Adipose tissue (tissue), 3 donors: ENCODE measurements around the gene FEZF2. TPM values are rescaled to one million over a fixed set of nuclear protein-coding genes. Genes with fewer than 3 reads are reported as not detected.

Source experiments
- H3K27ac ChIP-seq: one replicate; pipeline ENCODE4 v1.5.1; 2013; ENCODE audit warnings: low read depth, low read length
- WGBS, 3 donors: extraction: QIAGEN DNeasy Blood & Tissue Kit; methylation state at CpG; one replicate each; pipeline ENCODE4 v1.1.7; 2013; 5-methylcytosine and 5-hydroxymethylcytosine counted together
- polyA plus RNA-seq, 3 donors: library from polyadenylated mRNA; stranded (reverse); fragments of 200-250 nt; gene quantifications; one replicate each; pipeline ENCODE4 v1.2.3, GENCODE V29; 2013
- donor health status: healthy with polysubstance abuse.
- donor health status: Bipolar disorder and iron deficiency.
- donor health status: healthy.

FEZF2 gene
- not detected for polyA plus RNA-seq

DNA sequence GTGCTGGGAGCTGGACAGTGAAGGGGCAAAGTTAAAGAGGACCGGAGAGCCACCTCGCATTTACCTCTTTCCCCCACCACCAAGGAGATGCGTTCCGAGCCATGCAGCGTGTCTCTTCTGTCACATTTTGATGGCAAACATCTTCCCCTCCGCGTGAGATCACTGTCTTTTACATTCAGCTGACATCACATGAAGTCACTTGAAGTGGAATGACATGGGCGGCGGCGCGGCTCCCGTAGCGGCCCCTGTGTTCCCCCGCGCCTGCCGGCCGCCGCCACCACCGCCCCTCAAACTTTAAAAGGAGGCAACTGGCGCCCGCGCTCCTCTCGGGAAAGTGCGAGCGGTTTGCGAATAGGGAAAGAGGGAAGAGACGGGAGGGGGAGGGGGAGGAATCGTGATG is at the start of gene FEZF2:
TSS of gene FEZF2 (minus strand) at position 336 of the 400 bp plus-strand sequence. CDS start 682 bp downstream, outside the sequence.
- H3K27ac ChIP-seq, result no peak within 1 kb of the TSS
- WGBS, 3 donors, result 1 to 3% (median 2%) methylated on average over 28 of the region's 28 CpGs

DNA sequence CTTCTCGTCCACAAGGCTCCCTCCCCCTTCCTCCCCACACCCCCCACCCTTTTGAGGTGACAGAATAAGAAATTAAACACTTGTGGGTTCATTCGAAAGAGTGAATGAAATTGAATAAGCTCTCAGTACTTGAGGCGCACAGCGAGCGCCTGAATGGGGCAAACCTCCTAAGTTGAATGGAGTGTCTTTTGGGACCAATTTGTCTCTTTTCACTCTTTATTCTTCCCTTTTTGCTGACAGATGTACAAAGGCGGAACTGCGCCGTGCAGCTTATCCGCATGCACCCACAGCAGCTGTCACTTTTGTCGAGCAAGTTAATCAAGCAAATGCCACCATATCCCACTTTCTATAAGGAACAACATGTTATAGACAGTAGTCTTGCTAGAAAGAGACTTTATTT is 47.9 kb upstream of the FEZF2 start:
- WGBS, 3 donors, result 82 to 86% (median 83%) methylated on average over 10 of the region's 10 CpGs
- H3K27ac ChIP-seq, result no peak overlapping the region

DNA sequence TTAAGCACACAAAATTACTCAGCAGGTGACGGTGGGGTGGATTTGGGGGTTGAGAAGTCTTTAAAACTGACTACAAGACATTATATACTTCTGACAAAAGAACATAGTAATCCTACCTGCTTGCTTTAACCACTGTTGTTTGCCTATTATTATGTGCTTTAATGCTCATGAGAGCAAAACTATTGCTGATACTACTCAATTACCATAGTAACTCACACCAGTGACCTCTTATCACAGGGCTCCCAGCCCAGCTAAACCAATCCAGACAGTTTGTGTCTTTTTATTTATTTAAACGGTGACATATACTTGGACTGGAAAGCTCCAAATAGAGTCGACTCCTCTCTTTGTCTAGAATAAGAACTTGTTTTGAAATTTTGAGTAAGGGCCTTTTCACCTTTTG is 42.8 kb upstream of the FEZF2 start:
- H3K27ac ChIP-seq, result no peak overlapping the region
- WGBS, 3 donors, result 36 to 57% (median 51%) methylated on average over 3 of the region's 3 CpGs

DNA sequence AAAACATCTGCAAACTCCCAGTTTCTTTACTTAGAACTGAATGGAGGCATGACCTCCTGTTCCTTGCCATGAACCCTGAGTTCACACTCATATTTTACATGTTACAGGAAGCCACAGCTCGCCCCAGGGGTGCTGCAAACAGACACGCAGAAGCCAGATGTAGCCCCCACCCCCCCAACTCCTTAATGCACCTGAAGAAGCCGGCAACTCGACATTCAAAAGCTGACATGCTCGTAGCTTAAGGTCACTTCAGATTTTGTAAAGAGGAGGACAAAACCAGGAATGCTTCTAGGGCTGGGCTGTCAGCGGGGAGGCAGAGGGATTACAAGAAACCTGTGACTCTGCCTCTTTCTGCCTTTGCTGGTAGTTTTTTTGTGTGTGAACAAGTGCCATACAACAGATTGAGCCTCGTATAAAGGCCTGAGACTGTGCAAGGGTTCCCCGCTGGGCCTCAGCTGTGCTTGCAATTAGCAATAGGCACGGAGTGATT is 42.0 kb upstream of the FEZF2 start:
- 50 to 69% (median 56%) methylated on average over 9 of the region's 9 CpGs for WGBS, 3 donors
- H3K27ac ChIP-seq, result no peak overlapping the region

DNA sequence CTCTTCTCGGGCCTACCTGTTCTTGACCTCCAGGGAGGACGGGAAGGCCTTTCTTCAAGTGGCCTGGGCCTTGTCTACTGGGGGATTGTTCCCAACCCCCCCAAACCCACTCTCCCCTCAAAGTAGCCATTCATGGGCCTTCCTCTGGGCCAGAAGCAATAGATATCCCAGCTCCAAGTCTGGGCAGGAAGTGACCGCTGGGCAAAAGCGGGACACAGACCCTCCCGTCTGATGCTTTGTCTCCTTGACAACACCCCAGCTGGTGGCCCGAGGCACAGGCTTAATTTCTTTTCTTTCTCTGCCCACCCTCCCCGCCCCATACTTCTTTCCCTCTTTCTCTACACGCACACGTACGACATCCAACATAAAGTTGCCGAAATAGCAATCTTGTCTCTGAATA is 41.4 kb upstream of the FEZF2 start:
- WGBS, 3 donors, result 75 to 84% (median 84%) methylated on average over 11 of the region's 11 CpGs
- no peak overlapping the region for H3K27ac ChIP-seq

DNA sequence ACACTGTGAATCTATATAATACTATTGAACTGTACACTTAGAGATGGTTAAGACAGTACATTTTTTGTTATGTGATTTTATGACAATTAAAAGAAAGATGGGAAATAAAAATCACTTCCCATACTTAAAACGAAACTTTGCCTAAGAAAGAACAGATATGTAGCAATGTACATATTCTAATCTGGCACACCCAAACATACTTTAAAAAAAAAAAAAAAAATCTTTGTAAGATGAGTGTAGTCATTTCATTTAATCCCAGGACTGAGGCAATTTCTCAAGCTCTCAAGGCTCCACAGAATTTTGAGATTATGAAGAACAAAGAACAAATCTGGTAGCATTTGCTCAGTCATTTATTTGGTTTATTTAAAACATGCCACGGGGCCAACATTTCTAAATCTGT is 40.3 kb upstream of the FEZF2 start:
- WGBS, 3 donors, result 75 to 78% (median 76%) methylated on average over 2 of the region's 2 CpGs
- no peak overlapping the region for H3K27ac ChIP-seq

DNA sequence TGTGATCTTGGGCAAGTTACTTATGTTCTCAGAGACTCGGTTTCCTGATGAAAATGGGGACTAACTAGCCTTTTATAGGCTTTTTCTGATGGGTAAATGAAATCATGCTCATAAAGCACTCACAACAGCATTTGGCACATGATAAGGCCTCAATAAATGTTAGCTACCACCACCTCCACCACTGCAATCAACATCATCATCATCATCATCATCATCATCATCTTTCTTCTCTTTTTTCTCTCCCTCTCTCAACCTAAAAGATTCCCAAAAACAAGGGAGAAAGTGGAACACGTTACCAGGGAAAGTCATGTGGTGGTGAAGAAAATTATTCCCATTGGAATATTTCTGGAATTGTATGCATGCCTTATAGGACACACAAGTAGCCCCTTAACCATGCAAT is 33.6 kb upstream of the FEZF2 start:
- 75 to 79% (median 77%) methylated on average over 2 of the region's 2 CpGs for WGBS, 3 donors
- H3K27ac ChIP-seq, result no peak overlapping the region

DNA sequence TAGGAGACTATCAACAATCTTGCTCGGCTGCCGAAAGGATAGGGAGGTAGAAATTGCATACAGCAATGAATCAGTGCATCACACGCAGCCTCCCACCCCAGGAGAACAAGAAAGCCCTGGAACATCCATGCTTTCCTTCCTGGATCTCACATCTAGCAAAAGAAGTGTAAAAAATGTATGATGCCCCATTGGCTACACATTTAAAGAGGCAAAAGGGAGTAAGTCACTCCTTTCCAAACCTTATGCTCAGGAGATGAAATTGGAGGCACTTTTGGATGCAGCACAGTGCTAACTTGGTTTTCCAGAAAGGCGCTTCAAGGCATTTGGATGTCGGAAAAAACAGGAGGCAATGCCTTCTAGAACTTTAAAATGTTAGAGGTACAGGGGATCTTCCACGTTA is 32.2 kb upstream of the FEZF2 start:
- 84 to 86% (median 85%) methylated on average over 6 of the region's 6 CpGs for WGBS, 3 donors
- H3K27ac ChIP-seq, result no peak overlapping the region

DNA sequence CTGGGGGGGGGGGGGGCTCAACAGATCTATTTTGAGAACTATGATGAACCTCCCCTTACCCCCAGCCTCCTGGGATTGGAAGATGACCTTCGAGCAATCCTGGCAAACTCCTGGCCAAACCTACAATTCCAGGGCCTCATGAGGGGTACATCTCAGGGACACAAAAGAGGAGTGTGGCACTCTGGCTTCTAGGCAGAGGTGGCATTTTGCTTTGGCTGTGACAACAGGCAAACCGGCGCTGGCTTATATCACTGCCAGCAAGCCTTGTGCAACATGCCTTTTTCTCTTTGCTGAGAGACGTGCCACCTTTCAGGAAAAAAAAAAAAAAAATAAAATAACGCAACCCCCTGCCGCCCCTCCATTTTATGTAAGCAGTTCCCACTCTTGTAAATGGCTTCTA is 31.8 kb upstream of the FEZF2 start:
- 77 to 88% (median 85%) methylated on average over 6 of the region's 6 CpGs for WGBS, 3 donors
- H3K27ac ChIP-seq, result no peak overlapping the region

DNA sequence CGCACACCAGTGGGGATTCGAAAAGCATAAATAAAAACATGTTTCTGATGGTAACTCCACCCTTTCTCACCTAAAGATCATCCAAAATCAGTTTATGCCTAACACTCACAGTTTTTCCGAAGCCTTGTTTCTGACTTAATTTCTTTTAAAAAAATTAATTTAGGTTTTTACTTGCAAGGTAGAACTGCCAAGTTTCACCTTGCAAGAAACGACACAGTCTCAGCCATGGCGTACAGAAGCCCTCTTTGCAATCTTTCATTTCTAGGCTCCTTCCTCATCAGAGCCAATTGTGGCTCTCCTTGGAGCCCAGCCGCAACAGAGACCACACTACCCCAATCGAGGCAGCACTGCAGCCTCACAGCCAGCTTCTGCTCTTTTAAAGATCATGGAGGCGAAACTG is 31.0 kb upstream of the FEZF2 start:
- H3K27ac ChIP-seq, result no peak overlapping the region
- 83 to 87% (median 85%) methylated on average over 8 of the region's 8 CpGs for WGBS, 3 donors

DNA sequence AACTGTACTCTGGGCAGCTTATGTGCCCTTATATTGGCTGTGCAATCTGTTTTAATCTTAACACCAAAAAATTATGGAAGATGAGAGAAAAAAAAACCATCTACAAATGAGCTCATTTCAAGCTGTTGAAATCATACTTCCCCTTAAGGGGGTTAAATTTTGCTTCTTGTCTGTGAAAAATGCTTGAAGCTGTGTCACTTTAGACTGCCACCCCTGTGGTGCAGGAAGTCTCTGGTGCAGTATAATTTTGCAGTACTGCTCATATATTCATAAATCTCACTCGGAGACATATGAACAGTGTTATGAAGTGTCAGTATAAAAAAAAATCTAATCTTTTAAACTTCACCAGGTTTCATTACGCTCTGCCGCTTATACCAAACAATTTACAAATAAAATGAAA is 30.4 kb upstream of the FEZF2 start:
- WGBS, 3 donors, result 82 to 89% (median 84%) methylated on average over 3 of the region's 3 CpGs
- H3K27ac ChIP-seq, result no peak overlapping the region

DNA sequence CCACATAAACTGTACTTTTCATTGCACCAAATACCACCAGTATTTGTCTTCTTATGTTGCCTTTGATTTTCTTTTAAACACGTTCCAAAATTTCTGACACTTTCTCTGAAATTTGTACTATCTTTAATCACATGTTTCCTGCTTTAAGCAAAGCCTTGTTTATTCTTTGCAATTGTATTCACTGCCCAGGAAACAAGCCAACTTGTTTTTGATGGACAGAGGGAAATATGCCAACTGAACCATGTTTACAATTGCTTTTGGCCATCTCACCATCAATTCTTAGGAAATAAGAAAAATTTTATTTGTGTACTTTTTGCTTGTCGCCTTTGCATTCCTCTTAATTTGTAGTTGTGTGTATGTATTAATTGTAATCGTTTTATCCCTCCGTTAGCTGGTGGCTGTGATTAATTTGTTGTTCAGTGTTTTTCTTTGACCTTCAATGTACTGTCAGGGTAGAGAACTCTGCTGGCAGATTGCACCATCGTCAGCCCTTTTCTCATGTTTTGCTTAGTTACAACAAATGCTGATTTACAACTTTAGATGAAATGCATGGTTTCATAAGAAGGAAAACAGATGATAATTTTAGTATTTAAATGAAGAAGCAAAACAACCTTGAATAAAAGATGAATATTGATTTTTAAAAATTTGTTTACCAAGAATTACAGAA is 19.4 kb upstream of the FEZF2 start:
- WGBS, 3 donors, result 15 to 61% (median 42%) methylated on average over 5 of the region's 5 CpGs
- H3K27ac ChIP-seq, result no peak overlapping the region

DNA sequence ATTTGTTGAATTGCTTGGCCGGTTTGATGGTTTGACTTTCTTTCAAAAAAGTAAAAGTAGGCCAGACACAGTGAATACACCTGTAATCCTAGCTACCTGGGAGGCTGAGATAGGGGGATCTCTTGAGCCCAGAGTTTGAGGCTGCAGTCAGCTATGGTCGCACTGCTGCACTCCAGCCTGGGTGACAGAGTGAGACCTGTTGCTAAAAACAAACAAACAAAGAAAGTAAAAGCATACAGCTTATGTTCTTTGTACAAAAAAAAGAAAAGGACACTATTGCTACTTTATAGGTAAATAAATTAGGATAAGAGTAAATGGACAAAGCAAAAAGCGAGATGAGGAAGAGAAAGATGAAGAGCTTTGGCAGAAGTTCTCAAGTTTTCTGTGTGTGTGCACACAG is 13.9 kb upstream of the FEZF2 start:
- 81 to 83% (median 82%) methylated on average over 3 of the region's 3 CpGs for WGBS, 3 donors
- H3K27ac ChIP-seq, result no peak overlapping the region

DNA sequence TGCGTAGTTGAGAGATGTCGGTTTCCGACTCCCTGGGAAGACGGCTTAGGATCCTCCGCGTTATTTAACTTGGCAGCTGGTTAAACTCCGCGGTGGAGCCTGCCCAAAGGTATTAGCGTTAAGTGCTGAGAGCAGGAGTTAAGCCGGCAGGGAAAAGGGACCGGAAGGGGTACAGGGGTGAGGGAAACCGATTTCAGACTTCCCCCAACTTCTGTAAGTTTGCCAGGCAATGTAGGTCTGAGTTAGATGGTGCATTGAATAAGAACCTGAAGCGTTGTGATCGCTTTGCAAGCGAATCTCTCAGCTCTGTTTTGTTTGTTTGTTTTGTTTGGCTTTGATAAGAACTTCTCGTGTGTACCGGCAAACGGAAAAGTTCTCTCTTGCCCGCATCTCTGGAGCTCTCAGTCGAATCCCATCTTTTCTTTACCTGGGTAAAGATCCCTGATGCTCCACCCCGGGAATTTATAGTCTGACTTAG is 6.0 kb upstream of the FEZF2 start:
- no peak overlapping the region for H3K27ac ChIP-seq
- WGBS, 3 donors, result 2 to 6% (median 3%) methylated on average over 21 of the region's 21 CpGs

DNA sequence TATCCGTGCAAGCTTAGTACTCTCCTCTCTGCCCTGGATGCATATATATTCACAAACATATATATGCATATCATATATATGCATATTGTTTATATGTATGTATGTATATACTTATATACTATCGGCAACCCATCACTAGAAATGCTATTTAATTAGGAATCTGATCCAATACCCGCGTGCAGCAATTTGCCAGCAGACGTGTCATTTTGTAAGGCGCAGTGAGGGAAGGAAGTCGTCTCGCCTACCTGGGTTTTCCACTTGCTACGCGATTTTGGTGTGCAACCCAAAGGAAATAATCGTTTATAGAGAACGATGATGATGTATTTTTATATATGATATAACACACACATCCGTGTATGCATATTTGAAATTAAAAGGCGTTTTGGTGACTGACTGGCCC is 5.6 kb upstream of the FEZF2 start:
- H3K27ac ChIP-seq, result no peak overlapping the region
- 5 to 7% (median 6%) methylated on average over 14 of the region's 14 CpGs for WGBS, 3 donors

DNA sequence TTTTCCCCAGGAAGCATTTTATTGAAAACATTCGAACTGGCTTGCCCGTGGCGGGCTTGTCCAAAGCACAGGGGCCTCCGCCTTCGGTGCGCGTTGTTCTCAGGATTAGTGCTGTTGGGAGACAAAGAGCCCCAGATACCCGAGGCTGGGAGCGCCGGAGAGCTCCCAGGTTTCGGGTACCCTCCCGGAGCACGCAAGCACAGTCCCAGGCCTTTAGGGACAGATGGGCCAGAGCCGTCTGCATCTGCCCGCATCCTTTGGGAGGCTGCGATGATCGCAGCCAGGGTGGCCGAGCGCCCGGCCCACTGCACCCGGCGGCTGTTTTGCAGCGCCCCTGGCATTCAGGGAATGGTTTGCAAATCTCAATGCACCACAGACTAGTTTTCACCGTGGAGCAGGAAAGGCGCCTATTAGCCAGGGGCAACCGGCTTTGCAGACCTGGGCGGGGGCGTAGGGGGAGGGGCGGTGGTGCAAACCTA is 5.0 kb upstream of the FEZF2 start:
- no peak overlapping the region for H3K27ac ChIP-seq
- WGBS, 3 donors, result 5 to 6% (median 5%) methylated on average over 29 of the region's 29 CpGs

DNA sequence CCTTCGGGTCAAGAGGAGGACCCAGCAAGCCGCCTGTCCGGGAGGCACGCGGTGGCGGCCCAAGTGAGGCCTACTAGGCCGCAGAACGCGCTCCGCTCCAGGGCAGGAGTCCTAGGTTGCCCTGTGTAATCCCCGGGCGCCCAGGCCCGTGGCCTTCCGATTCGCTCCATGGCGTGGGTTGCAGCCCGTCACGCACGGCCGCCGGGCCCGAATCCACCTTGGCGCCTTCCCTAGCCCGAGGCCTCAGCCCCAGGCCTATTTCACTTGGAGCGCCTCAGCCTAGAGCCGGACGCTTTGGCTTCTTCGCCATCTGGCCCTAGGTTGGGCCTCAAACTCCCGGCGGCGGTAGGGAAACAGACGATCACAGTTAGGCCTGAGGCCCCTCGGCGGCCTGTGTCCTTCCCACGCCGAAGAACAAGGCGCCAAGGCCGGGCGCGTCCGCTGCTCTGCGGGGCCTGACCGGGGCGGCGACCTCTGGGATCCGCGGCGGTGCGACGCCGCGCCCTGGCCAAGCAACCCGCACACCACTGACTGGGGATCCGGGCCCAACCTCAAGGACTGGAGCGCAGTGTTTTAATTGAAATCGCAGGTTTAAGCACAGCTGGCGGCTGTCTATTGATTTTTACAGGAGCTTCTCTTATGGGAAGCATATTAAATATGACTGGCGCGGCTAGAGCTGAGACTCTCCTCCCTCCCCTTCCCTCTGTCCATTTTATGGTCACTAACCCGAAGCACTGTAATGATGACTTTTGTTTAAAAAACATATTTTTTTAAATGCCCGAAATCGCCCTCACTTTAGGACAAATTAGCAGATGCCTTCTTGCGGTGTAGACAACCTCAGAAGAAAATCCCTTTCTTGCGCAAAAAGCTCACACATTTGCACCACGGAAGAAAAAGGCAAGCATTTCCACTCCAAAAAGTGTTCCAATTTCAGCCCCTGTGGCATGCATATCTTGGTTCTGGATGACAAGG is 3.8 kb upstream of the FEZF2 start:
- H3K27ac ChIP-seq, result no peak overlapping the region
- WGBS, 3 donors, result 18 to 19% (median 18%) methylated on average over 63 to 65 of the region's 65 CpGs

DNA sequence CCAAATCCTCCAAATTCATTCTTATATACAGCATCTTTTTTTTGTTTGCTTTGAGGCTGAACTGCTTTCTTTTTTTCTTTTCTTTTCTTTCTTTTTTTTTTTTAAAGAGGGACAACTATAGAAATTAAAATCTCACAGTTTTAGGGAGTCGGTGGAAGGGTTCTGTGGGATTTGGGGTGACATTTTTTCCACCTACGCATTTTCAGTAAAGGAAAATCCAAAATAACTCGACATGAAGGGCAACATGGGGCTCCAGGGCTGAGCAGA is 3.0 kb upstream of the FEZF2 start:
- H3K27ac ChIP-seq, result no peak overlapping the region
- 40 to 60% (median 50%) methylated on average over 3 of the region's 3 CpGs for WGBS, 3 donors

DNA sequence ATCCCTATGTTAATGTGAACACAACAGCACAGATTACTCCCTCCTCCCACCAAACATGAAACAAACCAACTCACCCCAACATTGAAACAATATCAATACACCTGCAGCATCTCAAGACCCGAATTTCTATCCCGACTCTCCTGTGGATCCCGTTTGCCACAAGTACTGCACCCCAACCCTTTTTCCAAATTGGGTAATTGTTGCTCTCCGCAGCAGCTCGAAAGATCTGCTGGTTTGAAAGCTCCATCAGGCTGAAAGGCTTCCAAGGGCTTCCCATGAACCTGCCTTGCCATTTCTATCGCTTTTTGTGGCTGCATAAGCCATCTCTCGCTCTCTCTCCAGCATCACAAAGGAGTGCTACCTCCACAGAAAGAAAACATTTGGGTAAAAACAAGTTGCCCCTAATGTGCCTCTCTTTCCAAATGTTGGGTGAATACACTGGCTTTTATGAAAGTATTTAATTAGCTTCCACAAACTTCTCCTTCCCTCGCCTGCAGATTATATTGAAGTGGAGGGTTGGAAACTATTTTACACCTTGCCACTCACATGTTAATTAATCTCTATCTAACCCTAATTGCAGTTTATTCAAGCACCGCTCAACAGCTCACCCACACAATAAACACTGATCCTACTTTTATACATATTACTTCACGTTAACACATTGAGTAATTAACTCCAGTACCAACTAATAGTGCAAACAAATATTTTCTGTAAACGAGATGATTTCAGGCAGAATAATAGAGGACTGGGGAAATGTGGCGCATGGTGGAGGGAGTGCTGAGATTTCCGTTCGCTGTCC is 2.5 kb upstream of the FEZF2 start:
- no peak overlapping the region for H3K27ac ChIP-seq
- 21 to 26% (median 21%) methylated on average over 14 of the region's 14 CpGs for WGBS, 3 donors
